HepG2 (cell line): ENCODE results near the gene CCL1.

Experiments used
- CEBPZ ChIP-seq: IDR thresholded peaks from 2 replicates; pipeline ENCODE4 v1.6.1; 2012; ENCODE audit warnings: low read length, improper control_type of control experiment
- CREB1 ChIP-seq, 2 experiments: fragments of 450-650 bp in 1 of 2; IDR thresholded peaks; 2 replicates each; pipeline ENCODE4 v1.6.1; 2016 to 2017; ENCODE audit warnings: control low read depth in 1 of 2, mild to moderate bottlenecking in 1 of 2, missing compliant biosample characterization in 1 of 2, missing genetic modification characterization in 1 of 2
- ESRRA ChIP-seq: sonication (generic); formaldehyde crosslinking; IDR thresholded peaks from 2 replicates; pipeline ENCODE4 v1.5.1; 2020; ENCODE audit warnings: mild to moderate bottlenecking, low read depth, missing genetic modification reagents
- NFE2L2 ChIP-seq: fragments of 150-350 bp; IDR thresholded peaks from 2 replicates; pipeline ENCODE4 v1.6.1; 2014; ENCODE audit warnings: low read length
- RNF2 ChIP-seq: fragments of 450-650 bp; conservative IDR thresholded peaks from 2 replicates; pipeline ENCODE4 v1.6.1; 2016; ENCODE audit warnings: low read depth
- ZBTB40 ChIP-seq, 2 experiments: fragments of 450-650 bp in 1 of 2; sonication (generic) in 1 of 2; formaldehyde crosslinking in 1 of 2; IDR thresholded peaks; 2 replicates each; pipeline versions ENCODE4 v1.6.1 to v1.8.0; 2016 to 2022; ENCODE audit warnings: antibody characterized with exemption in 1 of 2, mild to moderate bottlenecking in 1 of 2, missing genetic modification reagents in 1 of 2
- ZBTB49 ChIP-seq: sonication (generic); formaldehyde crosslinking; IDR thresholded peaks from 2 replicates; pipeline ENCODE4 v1.4.0; 2020; ENCODE audit warnings: missing genetic modification reagents, borderline replicate concordance
- ZFP1 ChIP-seq: IDR thresholded peaks from 2 replicates; pipeline ENCODE4 v1.6.1; 2016
- ZNF704 ChIP-seq: sonication (generic); formaldehyde crosslinking; IDR thresholded peaks from 2 replicates; pipeline ENCODE4 v1.8.1; 2023; ENCODE audit warnings: mild to moderate bottlenecking, inconsistent platforms, moderate library complexity, missing genetic modification reagents, borderline replicate concordance

- no peak for TF ChIP-seq RNF2
- no peak for TF ChIP-seq ZFP1 (CRISPR knock-in tag)
- TF ChIP-seq ZBTB40 (IDR thresholded peaks at IDR 0.05) = no peak
- TF ChIP-seq ZBTB40 (CRISPR knock-in tag; IDR thresholded peaks at IDR 0.05) = no peak
- TF ChIP-seq ZNF704 (CRISPR knock-in tag) = no peak
- TF ChIP-seq NFE2L2 = no peak
- TF ChIP-seq CREB1 (IDR thresholded peaks at IDR 0.05) = no peak
- TF ChIP-seq CREB1 (CRISPR knock-in tag; IDR thresholded peaks at IDR 0.05) = no peak
- TF ChIP-seq ESRRA (CRISPR knock-in tag) = no peak
- TF ChIP-seq ZBTB49 = no peak
- no peak for TF ChIP-seq CEBPZ
These were observed at the start of gene CCL1 for GRCh38 chr17:34363183-34363661.
